Activated CD4-positive, CD25-positive, alpha-beta regulatory T cell treated with anti-CD3 and anti-CD28 coated beads, Interleukin-2, amount 50 U/mL, for 24 hours (primary cell): ENCODE data around the gene DRD3.
A peak's percentile ranks its signal among the peaks of the same experiment; 100 is the strongest.

Experiments used
- ATAC-seq, 2 donors: fragments of 150-1000 bp; cut with Tn5 transposase; one replicate each; pipeline ENCODE4 v1.10.0; 2021; ENCODE audit warnings: mild to moderate bottlenecking in 1 of 2, moderate library complexity in 1 of 2

Gene DRD3

GRCh38 chr3:114178770-114179368 lies at the start of gene DRD3:
Gene DRD3, minus strand, starts transcription at chr3:114179052. Its CDS starts 7,060 bp downstream, at chr3:114171992.
- peak in 1 of 2 donors; percentile 43 for ATAC-seq

DNA sequence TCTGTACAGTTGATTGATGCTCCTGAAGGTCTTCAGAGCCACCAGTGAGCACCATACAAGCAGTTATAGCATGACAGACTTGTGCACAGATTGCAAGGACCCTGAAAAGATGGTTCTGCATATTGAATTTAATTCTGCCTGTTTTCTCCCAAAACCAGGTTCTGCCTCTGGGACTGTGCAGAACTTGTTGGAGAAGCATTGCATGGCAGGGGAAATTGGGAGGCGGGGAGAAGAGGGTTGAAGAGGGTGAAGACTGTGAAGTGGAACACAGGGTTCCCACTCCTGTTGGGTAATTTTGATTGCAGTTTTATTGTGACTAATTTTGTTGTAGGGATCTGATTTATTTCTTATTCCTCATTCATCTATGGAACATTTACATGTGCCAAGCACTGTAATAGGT lies 48.2 kb upstream of the DRD3 start:
- no peak for ATAC-seq

- ATAC-seq, result no peak
Observed at GRCh38 chr3:114226313-114226712, 47.5 kb upstream of the DRD3 start.

DNA sequence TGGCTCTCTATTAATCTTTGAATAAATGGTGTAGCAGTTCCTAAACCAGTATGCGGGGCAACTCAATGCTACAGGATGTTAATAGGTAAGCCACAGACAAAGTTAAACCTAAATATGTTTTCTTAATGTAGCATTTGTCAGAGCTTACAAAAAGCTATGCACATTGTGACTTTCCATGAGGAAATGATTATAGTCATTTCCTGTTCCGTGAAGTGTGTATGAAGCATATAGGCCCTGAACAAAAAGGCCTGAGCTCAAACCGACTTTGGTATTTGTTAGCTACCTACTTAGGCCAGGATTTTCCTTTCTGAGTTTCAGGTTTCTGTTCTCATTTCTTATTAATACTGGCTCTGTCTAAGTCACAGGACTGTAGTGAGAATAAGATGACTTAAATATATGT lies 44.3 kb upstream of the DRD3 start:
- peak; percentile 71 for ATAC-seq

GRCh38 chr3:114221881-114222264 lies 43.0 kb upstream of the DRD3 start:
- ATAC-seq, result peak in 1 of 2 donors; percentile 2

DNA sequence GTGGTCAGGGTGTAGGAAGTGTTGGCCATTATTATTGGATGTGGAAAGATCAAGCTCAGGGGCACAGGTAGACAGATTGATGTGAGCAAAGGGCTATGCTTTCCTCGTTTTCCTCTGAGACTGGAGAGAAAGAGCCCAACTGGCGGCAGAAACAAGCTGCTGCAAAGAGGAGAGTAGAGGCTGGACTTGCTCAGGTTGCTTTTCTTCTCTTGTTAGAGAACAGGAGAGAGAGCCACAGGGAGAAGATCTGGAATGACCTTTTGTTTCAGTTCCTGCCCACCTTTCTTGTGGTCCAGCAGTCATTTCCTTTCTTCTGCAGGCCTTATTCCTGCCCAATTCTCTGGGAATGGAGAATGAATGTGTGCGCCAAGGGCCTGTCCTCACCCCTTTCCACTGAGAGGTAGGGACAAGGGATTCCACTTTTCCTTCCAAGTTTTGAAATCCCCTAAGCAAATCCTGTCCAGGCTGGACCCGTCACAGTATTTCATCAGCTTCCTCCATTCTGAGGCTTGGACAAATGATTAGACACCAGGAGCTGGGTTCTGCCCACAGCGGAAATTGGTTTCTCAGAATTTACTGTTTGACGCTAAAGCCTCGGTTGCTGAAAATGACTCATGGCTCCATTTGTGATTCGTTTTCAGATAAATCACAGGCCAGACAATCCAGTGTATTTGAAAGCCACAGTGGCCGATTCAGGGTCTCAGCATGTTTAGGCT lies 42.5 kb upstream of the DRD3 start:
- ATAC-seq, result peak; percentile 19 to 27

GRCh38 chr3:114219741-114220140 lies 40.9 kb upstream of the DRD3 start:
- ATAC-seq, result no peak

GRCh38 chr3:114218578-114219185 lies 39.8 kb upstream of the DRD3 start:
- ATAC-seq, result peak in 1 of 2 donors; percentile 4

- ATAC-seq, result no peak
Observed at GRCh38 chr3:114218006-114218405, 39.2 kb upstream of the DRD3 start.

GRCh38 chr3:114217266-114217665 lies 38.4 kb upstream of the DRD3 start:
- no peak for ATAC-seq

DNA sequence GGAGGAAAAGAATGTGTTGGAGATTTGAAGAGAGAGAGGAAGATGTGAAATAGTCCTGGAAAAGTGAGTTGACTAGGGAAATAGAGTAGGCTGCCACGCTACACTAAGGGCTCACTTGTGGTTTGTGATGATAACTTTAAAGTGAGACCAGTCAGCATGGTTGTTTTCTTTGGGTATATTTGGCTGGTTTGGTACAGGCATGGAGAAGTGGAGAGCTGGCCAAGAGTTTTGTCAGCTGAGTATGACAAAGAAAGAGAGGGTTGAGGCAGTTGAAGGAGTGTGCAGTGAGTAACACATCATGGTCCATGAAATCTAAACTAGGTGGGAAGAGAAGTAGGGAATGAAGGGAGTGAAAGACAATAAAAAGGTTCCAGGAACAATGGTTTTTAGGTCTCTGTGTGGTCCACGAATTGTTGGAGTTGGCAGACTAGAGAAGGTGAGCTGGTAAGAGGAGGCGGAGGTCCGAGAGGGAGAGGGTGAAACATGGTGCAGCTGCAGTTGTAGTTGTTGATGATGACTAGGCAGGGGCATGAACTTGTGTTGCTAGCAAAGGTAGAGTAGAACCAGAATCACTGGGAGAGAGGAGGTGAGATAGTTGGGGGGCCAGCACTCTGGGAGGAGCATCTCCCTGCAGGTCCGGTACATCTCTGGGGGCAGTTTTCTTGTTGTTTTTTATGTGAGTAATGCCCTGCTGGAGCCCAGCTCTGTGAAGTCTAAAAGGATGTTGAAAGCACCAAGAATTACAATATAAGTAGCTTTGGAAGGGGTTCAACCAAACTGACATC lies 37.5 kb upstream of the DRD3 start:
- ATAC-seq, result no peak

DNA sequence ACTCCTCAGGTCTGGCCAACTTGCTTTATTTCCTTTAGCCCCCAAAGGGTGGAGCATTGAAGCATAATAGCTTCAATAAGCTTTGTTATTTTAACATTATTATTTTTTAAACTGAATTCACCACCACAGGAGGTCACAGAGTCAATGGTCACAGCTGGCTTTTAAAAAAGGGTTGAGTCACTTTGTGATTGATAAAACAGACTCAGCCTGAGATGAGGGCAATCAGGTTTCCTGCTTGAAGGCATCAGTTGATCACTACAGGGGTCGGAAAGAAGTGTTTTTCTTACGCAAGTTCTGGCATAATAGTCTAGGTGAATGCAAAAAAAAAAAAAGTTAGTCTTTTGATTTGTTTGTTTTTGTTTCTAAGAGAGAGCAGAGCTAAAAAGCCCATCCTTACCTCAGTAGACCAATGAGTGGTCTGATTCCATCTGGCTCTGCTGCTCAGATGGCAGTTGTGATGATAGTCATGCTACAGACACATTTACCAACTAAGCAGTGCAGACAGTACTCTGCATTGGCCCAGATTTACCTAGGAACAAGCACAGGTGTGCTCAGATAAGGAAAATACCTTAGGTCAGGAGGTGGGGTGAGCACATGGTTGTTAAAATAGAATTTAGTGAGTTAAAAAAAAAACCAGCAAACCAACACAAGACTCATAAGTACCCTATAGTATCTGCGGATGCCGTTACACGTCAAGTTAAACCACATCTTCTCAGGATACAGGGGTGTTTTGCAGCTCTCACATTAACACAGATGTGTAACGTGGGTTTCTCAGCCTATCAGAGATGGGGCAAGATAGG lies 35.9 kb upstream of the DRD3 start:
- peak; percentile 52 for ATAC-seq

GRCh38 chr3:114213627-114214541 lies 35.0 kb upstream of the DRD3 start:
- ATAC-seq, result peak; percentile 67 to 76

- no peak for ATAC-seq
Observed at GRCh38 chr3:114213292-114213626, 34.4 kb upstream of the DRD3 start.

DNA sequence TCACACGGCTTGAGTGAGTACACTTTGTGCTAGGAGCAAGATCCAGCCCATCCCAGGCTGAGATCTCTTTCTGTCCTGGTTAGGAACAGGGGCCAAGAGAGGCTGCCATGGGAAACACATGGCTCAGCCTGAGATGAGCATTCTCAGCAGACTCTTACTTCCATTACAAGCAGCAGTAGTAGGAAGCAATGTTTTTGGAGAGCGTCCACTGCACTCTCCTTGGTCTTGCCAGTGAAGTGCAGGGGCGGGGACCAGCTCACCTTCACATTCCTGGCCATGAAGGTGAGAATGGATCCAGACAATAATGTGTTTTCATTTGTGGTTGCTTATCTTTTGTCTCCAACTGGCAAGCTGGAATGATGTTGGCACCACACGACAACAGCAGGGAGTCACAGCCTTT lies 33.8 kb upstream of the DRD3 start:
- ATAC-seq, result no peak

- ATAC-seq, result peak; percentile 25 to 45
Observed at GRCh38 chr3:114207768-114208167, 28.9 kb upstream of the DRD3 start.

GRCh38 chr3:114206342-114206741 lies 27.5 kb upstream of the DRD3 start:
- ATAC-seq, result no peak

DNA sequence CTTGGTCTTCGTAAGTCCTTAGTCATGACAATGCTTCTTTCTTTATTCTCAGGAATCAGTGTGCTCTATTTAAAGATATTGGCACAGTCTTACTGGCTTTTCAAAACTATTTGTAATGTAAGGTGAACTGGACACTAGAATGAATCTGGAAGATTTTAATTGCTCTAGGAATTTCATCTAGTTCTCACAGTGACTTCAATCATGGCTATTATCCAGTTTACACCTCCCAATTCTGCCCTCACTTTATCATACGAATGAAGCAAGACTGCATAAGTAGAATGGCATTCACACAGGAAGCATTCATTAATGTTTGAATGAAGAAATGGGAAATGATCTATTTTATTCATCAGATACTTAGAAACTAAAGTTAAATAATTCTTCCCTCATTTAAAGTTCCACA lies 26.7 kb upstream of the DRD3 start:
- no peak for ATAC-seq

DNA sequence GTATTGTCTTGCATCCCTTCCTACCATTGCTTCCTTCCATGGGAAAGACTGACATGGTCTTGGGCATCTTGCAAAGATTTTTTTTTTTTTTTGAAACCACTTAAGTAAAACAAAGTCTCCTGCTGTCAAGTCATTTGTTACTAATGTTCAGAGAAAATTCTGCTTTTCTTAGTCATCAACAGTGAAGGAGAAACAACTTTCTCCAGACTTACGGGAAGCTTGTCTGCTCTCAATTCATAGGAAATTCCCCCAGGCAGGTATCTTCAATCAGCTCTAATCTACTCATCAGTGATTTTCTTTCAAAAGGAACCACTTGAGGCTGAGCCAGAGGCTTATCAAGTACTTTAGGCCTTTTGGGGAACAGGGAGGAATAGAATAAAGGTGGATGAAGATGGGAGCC lies 15.9 kb upstream of the DRD3 start:
- ATAC-seq, result no peak

- ATAC-seq, result no peak
Observed at GRCh38 chr3:114192136-114192535, 13.3 kb upstream of the DRD3 start.

GRCh38 chr3:114186501-114186900 lies 7.6 kb upstream of the DRD3 start:
- no peak for ATAC-seq

GRCh38 chr3:114179575-114179974 lies 723 bp upstream of the DRD3 start:
- peak in 1 of 2 donors; percentile 43 for ATAC-seq
